GM21447 (cell line): ENCODE measurements around the gene KCNJ4.
"Not testable (repeated sequence)": the region's sequence is repeated elsewhere in the genome, so short reads cannot be mapped to it uniquely, and the experiment has no call there.

Experiments used
- ATAC-seq: cut with Tn5 transposase; IDR thresholded peaks from one replicate; pipeline ENCODE4 v1.9.1; 2021; ENCODE audit not compliant: unreplicated experiment

KCNJ4 gene

DNA sequence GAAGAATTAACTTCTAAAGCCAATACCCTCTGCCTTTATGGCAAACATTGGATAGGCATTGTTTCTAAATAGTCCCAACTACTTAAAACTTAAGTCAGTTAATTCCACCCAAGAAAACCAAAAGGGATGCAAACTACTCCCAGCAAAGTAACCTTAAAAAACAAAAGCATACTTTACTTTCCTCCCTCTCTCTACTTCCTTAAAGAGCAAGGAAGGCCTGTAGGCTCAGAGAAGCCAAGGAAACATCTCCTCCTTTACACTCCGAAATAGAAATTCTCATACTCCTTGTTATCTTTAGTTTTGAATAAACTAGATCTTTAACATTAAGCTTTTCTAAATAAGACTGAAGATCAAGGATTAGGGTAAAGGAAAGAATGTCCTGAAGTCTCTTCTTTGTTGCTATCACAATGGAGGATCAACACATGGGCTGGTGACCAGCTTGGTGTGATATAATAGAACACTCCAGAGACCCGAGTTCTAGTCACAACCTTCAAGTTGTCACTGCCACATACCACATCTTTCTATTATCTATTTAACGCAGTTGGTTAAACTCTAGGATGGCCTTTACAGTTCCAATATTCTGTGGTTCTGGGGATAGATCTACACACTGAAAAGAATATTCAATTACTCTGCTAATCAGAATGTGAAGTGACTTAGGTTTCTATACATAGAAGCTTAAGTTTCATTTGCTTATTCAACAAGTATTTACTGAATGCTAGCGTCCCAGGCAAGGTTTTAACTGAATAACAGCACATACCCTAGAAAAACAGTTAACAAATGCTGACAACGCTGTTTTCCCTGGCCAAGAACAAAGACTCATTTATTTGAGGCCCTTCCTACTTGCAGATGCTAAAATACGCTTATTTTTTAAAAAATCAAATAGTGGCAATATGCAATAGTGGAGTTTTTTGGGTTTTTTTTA, 66.2 kb downstream of the KCNJ4 start:
- not testable (repeated sequence) for ATAC-seq

DNA sequence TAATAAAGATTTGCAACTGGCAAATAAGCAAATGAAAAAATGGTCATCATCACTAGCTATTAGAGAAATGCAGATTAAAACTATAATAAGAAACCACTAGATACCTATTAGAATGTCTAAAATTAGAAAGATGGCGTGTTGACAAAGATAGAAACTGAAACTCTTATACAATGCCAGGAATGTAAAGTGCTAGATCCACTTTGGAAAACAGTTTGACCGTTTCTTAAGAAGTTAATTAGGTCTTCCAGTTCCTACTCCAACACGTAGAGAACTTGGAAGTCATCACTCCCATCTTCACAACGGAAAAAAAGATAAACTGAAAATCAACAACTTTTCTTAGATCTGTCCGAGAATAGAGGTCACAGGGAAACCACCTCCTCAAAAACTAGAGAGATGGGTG, 68.1 kb downstream of the KCNJ4 start:
- ATAC-seq: not testable (repeated sequence)

DNA sequence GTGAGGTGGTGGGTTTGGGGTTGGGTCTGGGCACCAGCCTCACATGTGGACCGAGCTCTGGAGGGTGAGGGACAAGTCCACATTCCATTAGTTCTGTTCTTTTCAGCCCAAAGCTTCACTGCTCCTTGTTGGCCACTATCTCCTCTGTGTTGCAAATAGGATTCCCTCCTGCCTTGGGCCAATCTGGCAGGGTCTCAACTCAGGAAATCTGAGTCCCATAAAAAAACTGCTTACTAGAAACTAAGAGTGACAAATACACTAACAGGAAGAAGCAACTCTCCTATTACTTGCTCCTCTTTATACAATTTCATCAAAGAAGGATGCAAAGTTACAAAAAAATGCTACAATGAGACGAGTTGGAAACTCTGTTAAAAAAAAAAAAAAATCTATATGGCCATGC, 71.6 kb downstream of the KCNJ4 start:
- ATAC-seq: no peak

DNA sequence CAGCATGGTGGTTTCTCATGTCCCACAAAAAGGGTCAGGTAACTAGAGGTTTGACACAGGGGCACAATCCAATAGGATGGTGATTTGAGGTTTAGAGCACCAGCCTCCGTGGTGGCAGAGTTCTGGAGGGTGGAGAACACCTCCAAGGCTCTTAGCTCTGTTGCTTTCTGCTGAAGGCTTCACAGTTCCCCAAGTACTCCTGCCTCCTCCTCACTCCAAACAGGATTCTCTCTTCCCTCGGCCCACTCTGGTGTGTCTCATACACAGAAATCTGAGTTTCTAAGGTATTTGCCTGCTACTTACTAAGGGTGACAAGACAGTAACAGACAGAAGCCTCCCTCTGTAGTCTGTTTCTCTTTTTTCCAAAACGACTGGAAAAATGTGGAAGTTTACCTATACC, 73.6 kb downstream of the KCNJ4 start:
- ATAC-seq: not testable (repeated sequence)
